SK-N-SH treated with all-trans-retinoic acid at 6 μM for 48 hours (cell line): ENCODE data around the gene TUBB2A.

Experiments
- ARNTL ChIP-seq: fragments of 450-650 bp; formaldehyde crosslinking; IDR thresholded peaks from 2 replicates; pipeline ENCODE4 v1.5.0; 2020; ENCODE audit warnings: low read depth, mild to moderate bottlenecking, moderate library complexity, borderline replicate concordance
- CREB5 ChIP-seq: fragments of 250-450 bp; sonication (Bioruptor Pico); IDR thresholded peaks from 2 replicates; pipeline ENCODE4 v1.5.1; 2020; ENCODE audit warnings: low read depth, mild to moderate bottlenecking, moderate library complexity
- ESRRG ChIP-seq: fragments of 250-450 bp; sonication (Bioruptor Pico); IDR thresholded peaks from 2 replicates; pipeline ENCODE4 v1.6.1; 2021; ENCODE audit warnings: mild to moderate bottlenecking
- ISL1 ChIP-seq: fragments of 250-450 bp; sonication (Bioruptor Pico); IDR thresholded peaks from 2 replicates; pipeline ENCODE4 v2.1.2; 2022; ENCODE audit warnings: mild to moderate bottlenecking, moderate library complexity
- PATZ1 ChIP-seq: fragments of 250-450 bp; sonication (Bioruptor Pico); IDR thresholded peaks from 2 replicates; pipeline ENCODE4 v1.8.0; 2020; ENCODE audit warnings: mild to moderate bottlenecking, moderate library complexity, borderline replicate concordance
- PPARA ChIP-seq: fragments of 250-450 bp; sonication (Bioruptor Pico); IDR thresholded peaks from 2 replicates; pipeline ENCODE4 v1.5.0; 2020; ENCODE audit warnings: mild to moderate bottlenecking, borderline replicate concordance
- RARB ChIP-seq: fragments of 250-450 bp; sonication (Bioruptor Pico); IDR thresholded peaks from 2 replicates; pipeline ENCODE4 v1.8.0; 2021; ENCODE audit warnings: mild to moderate bottlenecking, moderate library complexity
- TCF4 ChIP-seq: fragments of 250-450 bp; sonication (Bioruptor Pico); IDR thresholded peaks from 2 replicates; pipeline ENCODE4 v1.8.0; 2021; ENCODE audit warnings: mild to moderate bottlenecking, moderate library complexity, borderline replicate concordance
- TOX ChIP-seq: fragments of 250-450 bp; sonication (Bioruptor Pico); IDR thresholded peaks from 2 replicates; pipeline ENCODE4 v1.8.0; 2021; ENCODE audit warnings: mild to moderate bottlenecking, moderate library complexity, borderline replicate concordance

GRCh38 chr6:3142536-3142935 is 14.8 kb downstream of the TUBB2A start:
- TF ChIP-seq TCF4 (CRISPR knock-in tag), result no peak
- no peak for TF ChIP-seq CREB5 (CRISPR knock-in tag)
- TF ChIP-seq RARB (CRISPR knock-in tag), result no peak
- no peak for TF ChIP-seq PATZ1
- TF ChIP-seq PPARA, result no peak
- TF ChIP-seq ESRRG, result no peak
- TF ChIP-seq ISL1 (CRISPR knock-in tag), result no peak
- no peak for TF ChIP-seq ARNTL (CRISPR knock-in tag)
- no peak for TF ChIP-seq TOX
